HepG2 (cell line): ENCODE results near the gene ZNF813. TPM values are rescaled to one million over a fixed set of nuclear protein-coding genes. Genes with fewer than 3 reads are reported as not detected.
"Not testable (repeated sequence)": the region's sequence is repeated elsewhere in the genome, so short reads cannot be mapped to it uniquely, and the experiment has no call there.

Experiments
- ATAC-seq: fragments of 200-7000 bp; cut with Tn5 transposase; 3 replicates; pipeline ENCODE4 v1.9.1; 2020; ENCODE audit warnings: mild to moderate bottlenecking, moderate library complexity
- BruUV-seq: library from RNA; stranded (reverse); fragments of 400-500 nt; replicated peaks from 2 replicates; lab custom pipeline; 2021; lab: Mats Ljungman, UMichigan
- CTCF ChIA-PET: fragments of 300-600 bp; formaldehyde crosslinking; extraction: SDS; loops from one replicate; lab custom pipeline; 2021; ENCODE audit warnings: low total read pairs, inconsistent platforms, low intra/inter-chr PET ratio; lab: Yijun Ruan, JAX
- POLR2A ChIA-PET: fragments of 350-600 bp; sonication (Branson Sonifier 250); formaldehyde crosslinking; loops from one replicate; lab custom pipeline; 2020; ENCODE audit warnings: antibody characterized with exemption, inconsistent platforms; lab: Yijun Ruan, JAX
- DNase-seq: peaks from one replicate; pipeline ENCODE4 v3.0.0-alpha.2; 2015; ENCODE audit warnings: low spot score
- FAIRE-seq: peaks from 3 replicates; lab custom pipeline; 2011; peaks lifted over from hg19 to GRCh38; lab: Jason Lieb, UNC
- H2AFZ ChIP-seq: one replicate; pipeline ENCODE4 v1.6.1; 2011; ENCODE audit warnings: low read length, inconsistent platforms
- H3K27ac ChIP-seq: fragments of 300-600 bp; 3 replicates; pipeline ENCODE4 v1.8.0; 2011; ENCODE audit warnings: mixed run types, mild to moderate bottlenecking, mixed read lengths, low read length, inconsistent platforms; ENCODE audit not compliant: insufficient read depth; ENCODE audit errors: extremely low read length
- H3K27me3 ChIP-seq, 2 experiments: fragments of 200-600 bp in 1 of 2; 2 replicates in 1 of 2; 3 replicates in 1 of 2; pipeline versions ENCODE4 v1.6.0 to v1.8.0; 2011; ENCODE audit warnings: low read length in 2 of 2, mild to moderate bottlenecking in 2 of 2, moderate library complexity in 2 of 2, inconsistent platforms in 1 of 2; ENCODE audit not compliant: insufficient read depth in 2 of 2, control insufficient read depth in 1 of 2
- H3K36me3 ChIP-seq, 2 experiments: fragments of 200-600 bp in 1 of 2; replicated peaks in 1 of 2; 2 replicates in 1 of 2; 3 replicates in 1 of 2; pipeline versions ENCODE4 v1.5.1 to v1.8.0; 2011; ENCODE audit warnings: low read length in 2 of 2, inconsistent platforms in 1 of 2; ENCODE audit not compliant: insufficient read depth in 2 of 2, control insufficient read depth in 1 of 2
- H3K4me1 ChIP-seq: 2 replicates; pipeline ENCODE4 v1.5.1; 2012; ENCODE audit warnings: low read length, inconsistent platforms; ENCODE audit not compliant: insufficient read depth
- H3K4me2 ChIP-seq: 2 replicates; pipeline ENCODE4 v1.6.0; 2011; ENCODE audit warnings: low read depth, low read length, inconsistent platforms
- H3K4me3 ChIP-seq, 3 experiments: fragments of 200-600 bp in 1 of 3; sonication (generic), shearing (Covaris generic) in 1 of 3; replicated peaks in 1 of 3; 2 replicates each; pipeline ENCODE4 v1.5.1; 2011 to 2016; ENCODE audit warnings: low read length in 3 of 3, inconsistent platforms in 2 of 3, low read depth in 2 of 3, mild to moderate bottlenecking in 2 of 3, control low read depth in 1 of 3, mixed read lengths in 1 of 3; ENCODE audit not compliant: insufficient read depth in 1 of 3
- H3K79me2 ChIP-seq: one replicate; pipeline ENCODE4 v1.6.1; 2011; ENCODE audit warnings: low read length, inconsistent platforms; ENCODE audit not compliant: insufficient read depth
- H3K9ac ChIP-seq: 2 replicates; pipeline ENCODE4 v1.6.0; 2011; ENCODE audit warnings: mild to moderate bottlenecking, low read depth, low read length, inconsistent platforms; ENCODE audit not compliant: insufficient read depth
- H3K9me3 ChIP-seq: 2 replicates; pipeline ENCODE4 v1.5.1; 2012; ENCODE audit warnings: mild to moderate bottlenecking, low read length
- H4K20me1 ChIP-seq: 2 replicates; pipeline ENCODE4 v1.6.0; 2011; ENCODE audit warnings: inconsistent platforms, mild to moderate bottlenecking, low read length, moderate library complexity; ENCODE audit not compliant: insufficient read depth
- EP300 ChIP-seq, 3 experiments: sonication (generic) in 1 of 3; formaldehyde crosslinking in 1 of 3; IDR thresholded peaks; 2 replicates each; pipeline versions ENCODE4 v1.5.1 to v1.6.1; 2011 to 2020; ENCODE audit warnings: low read depth in 2 of 3, low read length in 2 of 3, borderline replicate concordance in 1 of 3, improper control_type of control experiment in 1 of 3, mild to moderate bottlenecking in 1 of 3, missing genetic modification reagents in 1 of 3, moderate library complexity in 1 of 3
- FOXA1 ChIP-seq, 2 experiments: fragments of 450-650 bp in 1 of 2; sonication (generic) in 1 of 2; formaldehyde crosslinking in 1 of 2; IDR thresholded peaks; 2 replicates each; pipeline versions ENCODE4 v1.4.0 to v1.6.1; 2016 to 2020; ENCODE audit warnings: missing genetic modification reagents in 1 of 2
- GATAD1 ChIP-seq: IDR thresholded peaks from 2 replicates; pipeline ENCODE4 v1.6.1; 2016; ENCODE audit warnings: missing genetic modification reagents, missing compliant biosample characterization
- HMG20A ChIP-seq: IDR thresholded peaks from 2 replicates; pipeline ENCODE4 v1.6.1; 2016; ENCODE audit warnings: borderline replicate concordance
- KLF16 ChIP-seq, 2 experiments: sonication (generic) in 1 of 2; formaldehyde crosslinking in 1 of 2; IDR thresholded peaks; 2 replicates each; pipeline versions ENCODE4 v1.6.1 to v1.8.0; 2016 to 2023; ENCODE audit warnings: missing genetic modification reagents in 2 of 2, missing compliant biosample characterization in 1 of 2
- MAFF ChIP-seq: IDR thresholded peaks from 2 replicates; pipeline ENCODE4 v1.6.1; 2011; ENCODE audit warnings: low read depth, low read length, improper control_type of control experiment
- MAFK ChIP-seq, 2 experiments: IDR thresholded peaks in 1 of 2; conservative IDR thresholded peaks in 1 of 2; 2 replicates each; pipeline ENCODE4 v1.6.1; 2011; ENCODE audit warnings: improper control_type of control experiment in 2 of 2, low read length in 2 of 2
- MIER3 ChIP-seq: IDR thresholded peaks from 2 replicates; pipeline ENCODE4 v1.6.1; 2016; ENCODE audit warnings: missing compliant biosample characterization, borderline replicate concordance
- SSRP1 ChIP-seq: IDR thresholded peaks from 2 replicates; pipeline ENCODE4 v1.6.1; 2016; ENCODE audit warnings: control low read depth
- TEAD3 ChIP-seq: optimal IDR thresholded peaks from 2 replicates; pipeline ENCODE3; 2016; ENCODE audit warnings: borderline replicate concordance
- TGIF2 ChIP-seq: IDR thresholded peaks from 2 replicates; pipeline ENCODE4 v1.6.1; 2016; ENCODE audit warnings: control low read depth, missing compliant biosample characterization
- ZBTB43 ChIP-seq: sonication (generic); formaldehyde crosslinking; conservative IDR thresholded peaks from 2 replicates; pipeline ENCODE4 v1.4.0; 2020; ENCODE audit warnings: missing genetic modification reagents
- ZNF292 ChIP-seq: sonication (generic); formaldehyde crosslinking; IDR thresholded peaks from 2 replicates; pipeline ENCODE4 v1.8.1; 2022; ENCODE audit warnings: mild to moderate bottlenecking, low read depth, missing genetic modification reagents, borderline replicate concordance
- ZNF644 ChIP-seq: IDR thresholded peaks from 2 replicates; pipeline ENCODE4 v1.6.1; 2016; ENCODE audit warnings: low read depth
- WGBS: methylation state at CpG from one replicate; pipeline ENCODE4 v1.1.6; 2017; ENCODE audit warnings: low lambda C conversion rate; 5-methylcytosine and 5-hydroxymethylcytosine counted together
- in situ Hi-C: cut with HindIII; loops from 2 replicates; pipeline ENCODE4 v1.10.0; 2017; ENCODE audit warnings: low pct_unique_long_range_greater_than_20kb; ENCODE audit not compliant: extremely low pct_ligation_motif_present
- intact Hi-C: fragments of 100-400 bp; cut with micrococcal nuclease; formaldehyde crosslinking; loops from one replicate; pipeline ENCODE4 v1.10.0; 2022; ENCODE audit not compliant: unreplicated experiment
- polyA plus RNA-seq, 8 experiments: library from polyadenylated mRNA; depleted of rRNA in 3 of 8; stranded (reverse) in 7 of 8; unstranded in 1 of 8; fragments of >200 nt; fragmentation: Illumina TruSeq in 4 of 8; extraction: Trizol in 4 of 8; gene quantifications; 2 replicates each; pipeline versions ENCODE4 v1.2.1 to v1.2.3, GENCODE V29; 2011 to 2016; ENCODE audit warnings: low read depth in 4 of 8, missing spikeins in 1 of 8, mixed read lengths in 1 of 8; ENCODE audit not compliant: insufficient read depth in 1 of 8
- total RNA-seq, 5 experiments: library from RNA; depleted of rRNA; stranded (reverse); fragments of >200 nt; fragmentation: Illumina TruSeq; extraction: Trizol; gene quantifications; 2 replicates each; pipeline ENCODE4 v1.2.3, GENCODE V29; 2016; ENCODE audit warnings: low read depth in 1 of 5
- TF ChIP-seq, protein P1 (sequence below): sonication (generic); formaldehyde crosslinking; IDR thresholded peaks from 2 replicates; pipeline ENCODE4 v1.4.0; 2020; ENCODE audit warnings: missing genetic modification reagents

ZNF813 gene
- total and polyA plus RNA-seq, 2 of the 13 experiments (the other 11 are each of a cell fraction or from before 2014, with no cell fraction given) = 2.1 to 8.9 TPM

GRCh38 chr19:53497311-53498023, 29.9 kb downstream of the ZNF813 start:
- H3K36me3 ChIP-seq, CTCF ChIA-PET, intact Hi-C loops, H2AFZ ChIP-seq, H3K79me2 ChIP-seq, H4K20me1 ChIP-seq, in situ Hi-C loops, BruUV-seq, H3K27me3 ChIP-seq, H3K9me3 ChIP-seq: not testable (repeated sequence)
- H3K9ac ChIP-seq = peak overlapping the region; percentile 49
- H3K4me3 ChIP-seq = peak overlapping the region in 1 of 3 experiments; percentile 40; a peak in 1 of 6 replicates
- POLR2A ChIA-PET = interaction anchor here (2.2 kb wide), 1 partner anchor 10 kb away, joined by 5 read pairs; no protein-coding TSS in a partner anchor
- H3K27ac ChIP-seq = peak overlapping the region; percentile 73
- peaks cover 25% of the 10 kb centered on the region for H3K4me1 ChIP-seq
- ATAC-seq (peak; percentile 100), DNase-seq (peak; percentile 92), FAIRE-seq (peak; percentile 91)
- H3K4me2 ChIP-seq = peak overlapping the region; percentile 60
- WGBS = 20% methylated on average over 11 of the region's 11 CpGs
- TF ChIP-seq TGIF2 = peak; percentile 92
- peak; percentile 85; the same call in 1 of the 2 replicates for TF ChIP-seq ZNF292 (CRISPR knock-in tag)
- 0 out of 2 replicates have a peak, but pooled peaks have one; percentile 38 for TF ChIP-seq GATAD1 (CRISPR knock-in tag)
- peak; percentile 52; the same call in 1 of the 2 replicates for TF ChIP-seq ZNF644 (CRISPR knock-in tag)
- TF ChIP-seq MIER3 (CRISPR knock-in tag) = peak; percentile 53; the same call in 1 of the 2 replicates
- 0 out of 4 replicates have a peak, but pooled peaks of 1 of the 2 experiments have one; percentile 3 for TF ChIP-seq MAFK (conservative IDR thresholded peaks at IDR 0.05 in 1 of 2, IDR thresholded peaks at IDR 0.05 in 1 of 2; ENCODE audit: low read length in 2 of 2)
- peak; percentile 69 for TF ChIP-seq HMG20A (CRISPR knock-in tag)
- TF ChIP-seq FOXA1 (IDR thresholded peaks at IDR 0.05) = 0 out of 2 replicates have a peak, but pooled peaks have one; percentile 43
- peak; percentile 98 for TF ChIP-seq FOXA1 (CRISPR knock-in tag; IDR thresholded peaks at IDR 0.05)
- peak in 1 of 2 experiments; percentile 55; a peak in 1 of 4 replicates for TF ChIP-seq EP300 (IDR thresholded peaks at IDR 0.05; ENCODE audit: low read depth in 2 of 2, low read length in 2 of 2)
- TF ChIP-seq EP300 (CRISPR knock-in tag; IDR thresholded peaks at IDR 0.05; ENCODE audit: borderline replicate concordance) = 0 out of 2 replicates have a peak, but pooled peaks have one; percentile 37
- peak; percentile 96 for TF ChIP-seq ZBTB43 (CRISPR knock-in tag)
- peak; percentile 83 for TF ChIP-seq TEAD3
- 0 out of 4 replicates have a peak, but pooled peaks of 1 of the 2 experiments have one; percentile 29 for TF ChIP-seq KLF16 (CRISPR knock-in tag; IDR thresholded peaks at IDR 0.05)
- TF ChIP-seq MAFF = peak; percentile 47; the same call in 1 of the 2 replicates
- peak; percentile 62; the same call in 1 of the 2 replicates for TF ChIP-seq SSRP1 (CRISPR knock-in tag)
- TF ChIP-seq, protein P1, sequence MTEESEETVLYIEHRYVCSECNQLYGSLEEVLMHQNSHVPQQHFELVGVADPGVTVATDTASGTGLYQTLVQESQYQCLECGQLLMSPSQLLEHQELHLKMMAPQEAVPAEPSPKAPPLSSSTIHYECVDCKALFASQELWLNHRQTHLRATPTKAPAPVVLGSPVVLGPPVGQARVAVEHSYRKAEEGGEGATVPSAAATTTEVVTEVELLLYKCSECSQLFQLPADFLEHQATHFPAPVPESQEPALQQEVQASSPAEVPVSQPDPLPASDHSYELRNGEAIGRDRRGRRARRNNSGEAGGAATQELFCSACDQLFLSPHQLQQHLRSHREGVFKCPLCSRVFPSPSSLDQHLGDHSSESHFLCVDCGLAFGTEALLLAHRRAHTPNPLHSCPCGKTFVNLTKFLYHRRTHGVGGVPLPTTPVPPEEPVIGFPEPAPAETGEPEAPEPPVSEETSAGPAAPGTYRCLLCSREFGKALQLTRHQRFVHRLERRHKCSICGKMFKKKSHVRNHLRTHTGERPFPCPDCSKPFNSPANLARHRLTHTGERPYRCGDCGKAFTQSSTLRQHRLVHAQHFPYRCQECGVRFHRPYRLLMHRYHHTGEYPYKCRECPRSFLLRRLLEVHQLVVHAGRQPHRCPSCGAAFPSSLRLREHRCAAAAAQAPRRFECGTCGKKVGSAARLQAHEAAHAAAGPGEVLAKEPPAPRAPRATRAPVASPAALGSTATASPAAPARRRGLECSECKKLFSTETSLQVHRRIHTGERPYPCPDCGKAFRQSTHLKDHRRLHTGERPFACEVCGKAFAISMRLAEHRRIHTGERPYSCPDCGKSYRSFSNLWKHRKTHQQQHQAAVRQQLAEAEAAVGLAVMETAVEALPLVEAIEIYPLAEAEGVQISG (CRISPR knock-in tag) = peak; percentile 25; the same call in 1 of the 2 replicates
